GM13977 (cell line): ENCODE results near the gene MARK3.

Source experiments
- DNase-seq: peaks from one replicate; pipeline ENCODE4 v3.0.0; 2012; ENCODE audit warnings: low spot score
- CTCF ChIP-seq: IDR thresholded peaks from 2 replicates; pipeline ENCODE4 v1.5.1; 2012; ENCODE audit warnings: mild to moderate bottlenecking, control low read depth; ENCODE audit not compliant: insufficient read depth; ENCODE audit errors: extremely low read depth, missing control alignments
- in situ Hi-C: fragments of 300-500 bp; cut with MboI; formaldehyde crosslinking; loops from one replicate; pipeline ENCODE4 v1.12.0; 2022; ENCODE audit warnings: low sequenced_read_pairs, low pct_unique_long_range_greater_than_20kb, mixed read lengths, inconsistent platforms; ENCODE audit not compliant: unreplicated experiment

The MARK3 gene

GRCh38 chr14:103385152-103385928, at the start of gene MARK3:
TSS of gene MARK3 (plus strand) at chr14:103385415. CDS start at chr14:103386030, 615 bp downstream.
- peak; percentile 21 for TF ChIP-seq CTCF
- DNase-seq: peak; percentile 98
- in situ Hi-C loops: no loop called here

GRCh38 chr14:103336191-103336590, 49.0 kb upstream of the MARK3 start:
- TF ChIP-seq CTCF: no peak
- in situ Hi-C loops: no loop called here
- DNase-seq: no peak

GRCh38 chr14:103337794-103338193, 47.4 kb upstream of the MARK3 start:
- no peak for TF ChIP-seq CTCF
- in situ Hi-C loops: no loop called here
- no peak for DNase-seq

- no peak for TF ChIP-seq CTCF
- DNase-seq: no peak
- in situ Hi-C loops: no loop called here
Measured at GRCh38 chr14:103339561-103339960, 45.7 kb upstream of the MARK3 start.

- no peak for TF ChIP-seq CTCF
- in situ Hi-C loops: no loop called here
- no peak for DNase-seq
Measured at GRCh38 chr14:103340480-103341212, 44.6 kb upstream of the MARK3 start.

- DNase-seq: no peak
- TF ChIP-seq CTCF: no peak
- in situ Hi-C loops: no loop called here
Measured at GRCh38 chr14:103341250-103342129, 43.7 kb upstream of the MARK3 start.
